K562 (cell line): ENCODE data around the gene SLFN14. TPM values are rescaled to one million over a fixed set of nuclear protein-coding genes. Genes with fewer than 3 reads are reported as not detected.
A peak's percentile ranks its signal among the peaks of the same experiment; 100 is the strongest.

Experiments
- CC2D1A ChIP-seq: fragments of 450-650 bp; IDR thresholded peaks from 2 replicates; pipeline ENCODE4 v1.6.1; 2017; ENCODE audit warnings: mild to moderate bottlenecking
- CHD4 ChIP-seq: fragments of 200-600 bp; sonication (generic); IDR thresholded peaks from 3 replicates; pipeline ENCODE4 v1.6.1; 2012; ENCODE audit warnings: low read depth, mild to moderate bottlenecking, mixed read lengths, low read length, inconsistent platforms; ENCODE audit not compliant: insufficient read depth, insufficient replicate concordance, poor library complexity, severe bottlenecking
- KLF13 ChIP-seq: fragments of 450-650 bp; IDR thresholded peaks from 2 replicates; pipeline ENCODE4 v1.6.1; 2016; ENCODE audit warnings: missing genetic modification characterization, low read depth, mild to moderate bottlenecking, missing compliant biosample characterization, moderate library complexity, borderline replicate concordance
- MGA ChIP-seq: fragments of 450-650 bp; IDR thresholded peaks from 2 replicates; pipeline ENCODE4 v1.6.1; 2016; ENCODE audit warnings: mild to moderate bottlenecking, moderate library complexity
- NELFE ChIP-seq: IDR thresholded peaks from 2 replicates; pipeline ENCODE4 v1.6.1; 2011; ENCODE audit warnings: mild to moderate bottlenecking; ENCODE audit not compliant: insufficient read depth, insufficient read length
- NEUROD1 ChIP-seq: fragments of 150-350 bp; IDR thresholded peaks from 2 replicates; pipeline ENCODE4 v1.6.1; 2014; ENCODE audit warnings: borderline replicate concordance, low read length, low read depth; ENCODE audit not compliant: partially characterized antibody
- NUFIP1 ChIP-seq: fragments of 450-650 bp; IDR thresholded peaks from 2 replicates; pipeline ENCODE4 v1.6.1; 2018; ENCODE audit not compliant: partially characterized antibody
- RAD51 ChIP-seq: fragments of 450-650 bp; IDR thresholded peaks from 2 replicates; pipeline ENCODE4 v1.7.1; 2016; ENCODE audit warnings: low read depth, mild to moderate bottlenecking, borderline replicate concordance
- RBM15 ChIP-seq: fragments of 200-400 bp; formaldehyde crosslinking; IDR thresholded peaks from 2 replicates; pipeline ENCODE4 v1.6.1; 2018; ENCODE audit warnings: mild to moderate bottlenecking, low read length, moderate library complexity; ENCODE audit not compliant: insufficient read depth
- SMAD3 ChIP-seq: fragments of 450-650 bp; formaldehyde crosslinking; conservative IDR thresholded peaks from 2 replicates; pipeline ENCODE4 v1.4.0; 2020; ENCODE audit warnings: mild to moderate bottlenecking
- TCF7L2 ChIP-seq: fragments of 150-350 bp; IDR thresholded peaks from 2 replicates; pipeline ENCODE4 v1.6.1; 2016; ENCODE audit warnings: low read depth, mild to moderate bottlenecking, low read length, moderate library complexity
- ZFX ChIP-seq: sonication (generic); formaldehyde crosslinking; IDR thresholded peaks from 2 replicates; pipeline ENCODE4 v1.8.0; 2022; ENCODE audit warnings: mild to moderate bottlenecking, missing genetic modification reagents, moderate library complexity
- polyA plus RNA-seq, 8 experiments: library from polyadenylated mRNA; depleted of rRNA in 4 of 8; stranded (reverse) in 5 of 8; unstranded in 3 of 8; fragments of >200 nt; fragmentation: Nextera tagmentation in 2 of 8; fragmentation: Illumina TruSeq in 1 of 8; extraction: Ambion mirVana in 2 of 8; extraction: Trizol in 1 of 8; gene quantifications; 2 replicates each; pipeline versions ENCODE4 v1.2.1 to v1.2.3, GENCODE V29; 2011 to 2014; ENCODE audit warnings: inconsistent platforms in 1 of 8, missing spikeins in 1 of 8
- total RNA-seq, 7 experiments: library from RNA; depleted of rRNA in 6 of 7; stranded (reverse); fragments of >200 nt in 6 of 7; fragmentation: Illumina TruSeq in 2 of 7; extraction: Trizol in 2 of 7; gene quantifications; 2 replicates each; pipeline versions ENCODE4 v1.2.1 to v1.2.3, GENCODE V29; 2011 to 2021; ENCODE audit warnings: low replicate concordance in 1 of 7
- TF ChIP-seq, protein P1 (sequence below): sonication (generic); formaldehyde crosslinking; IDR thresholded peaks from 2 replicates; pipeline ENCODE4 v1.8.0; 2022; ENCODE audit warnings: mild to moderate bottlenecking, missing genetic modification reagents

SLFN14 gene
- total and polyA plus RNA-seq, 9 of the 15 experiments (the other 6 are each of a cell fraction or from before 2014, with no cell fraction given) = 1.3 to 4.3 (median 3.1) TPM

DNA sequence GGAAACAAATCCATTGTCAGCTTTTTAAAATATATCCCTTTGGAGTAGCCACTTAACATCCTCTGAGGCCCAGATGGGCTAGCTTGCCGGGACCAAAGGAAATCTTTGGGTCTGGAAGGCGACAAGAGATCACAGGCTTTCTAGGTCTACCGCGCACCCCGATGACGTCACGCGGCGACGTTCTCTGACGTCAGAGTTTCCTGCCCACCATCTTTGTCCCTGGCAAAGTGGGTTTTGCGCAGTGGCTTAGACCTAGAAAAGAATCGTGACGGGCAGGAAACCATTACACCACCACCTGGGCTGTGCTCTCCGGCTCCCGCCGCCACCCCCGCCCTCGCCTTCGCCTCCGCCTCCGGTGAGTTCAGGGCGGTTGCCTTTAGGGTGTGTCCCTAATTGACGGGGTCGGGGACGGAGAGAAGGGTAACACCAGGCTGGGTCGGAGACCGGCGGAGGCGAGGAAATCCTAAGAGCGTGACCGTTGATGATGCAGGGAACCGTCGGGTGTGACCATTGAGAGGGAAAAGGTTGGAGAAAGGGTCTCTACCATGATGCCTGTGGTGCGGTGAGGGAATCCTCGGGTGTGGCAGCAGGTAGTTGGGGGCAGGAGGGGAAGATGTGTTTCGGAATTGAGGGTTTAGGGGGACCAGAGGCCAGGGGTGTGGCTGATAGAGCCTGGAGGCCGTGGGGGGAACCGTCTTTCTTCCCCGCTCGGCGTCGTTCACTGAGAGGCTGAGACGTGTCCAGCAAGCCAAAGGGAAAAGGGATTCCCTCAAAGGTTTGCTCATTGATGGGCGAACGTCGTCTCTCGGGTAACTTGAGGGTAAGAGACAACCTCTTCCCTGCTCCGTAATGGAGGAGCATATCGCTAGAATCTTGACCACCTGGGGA is 26.7 kb upstream of the SLFN14 start, which contains the start of gene AP2B1 (continued):
- TF ChIP-seq MGA (peak; percentile 75), TCF7L2 (no peak), ZFX (CRISPR knock-in tag) (peak; percentile 70), RBM15 (no peak), KLF13 (tag) (no peak), NUFIP1 (no peak), NEUROD1 (peak; percentile 53), RAD51 (no peak), NELFE (no peak), CC2D1A (0 out of 2 replicates have a peak, but pooled peaks have one; percentile 10), CHD4 (no peak), SMAD3 (CRISPR knock-in tag) (0 out of 2 replicates have a peak, but pooled peaks have one; percentile 2)
- TF ChIP-seq, protein P1, sequence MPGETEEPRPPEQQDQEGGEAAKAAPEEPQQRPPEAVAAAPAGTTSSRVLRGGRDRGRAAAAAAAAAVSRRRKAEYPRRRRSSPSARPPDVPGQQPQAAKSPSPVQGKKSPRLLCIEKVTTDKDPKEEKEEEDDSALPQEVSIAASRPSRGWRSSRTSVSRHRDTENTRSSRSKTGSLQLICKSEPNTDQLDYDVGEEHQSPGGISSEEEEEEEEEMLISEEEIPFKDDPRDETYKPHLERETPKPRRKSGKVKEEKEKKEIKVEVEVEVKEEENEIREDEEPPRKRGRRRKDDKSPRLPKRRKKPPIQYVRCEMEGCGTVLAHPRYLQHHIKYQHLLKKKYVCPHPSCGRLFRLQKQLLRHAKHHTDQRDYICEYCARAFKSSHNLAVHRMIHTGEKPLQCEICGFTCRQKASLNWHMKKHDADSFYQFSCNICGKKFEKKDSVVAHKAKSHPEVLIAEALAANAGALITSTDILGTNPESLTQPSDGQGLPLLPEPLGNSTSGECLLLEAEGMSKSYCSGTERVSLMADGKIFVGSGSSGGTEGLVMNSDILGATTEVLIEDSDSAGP (CRISPR knock-in tag) = no peak
